Heart right ventricle (tissue), 16 donors: ENCODE measurements around the gene PHC3. TPM values are rescaled to one million over a fixed set of nuclear protein-coding genes. Genes with fewer than 3 reads are reported as not detected.
"Not testable (repeated sequence)": the region's sequence is repeated elsewhere in the genome, so short reads cannot be mapped to it uniquely, and the experiment has no call there.

Experiments
- ATAC-seq, 8 donors: fragments of 200-7000 bp; cut with Tn5 transposase; one replicate each; pipeline ENCODE4 v1.9.1; 2020; ENCODE audit warnings: mild to moderate bottlenecking in 8 of 8, moderate library complexity in 8 of 8, moderate number of reproducible peaks in 1 of 8
- DNase-seq, 2 donors: peaks; one replicate each; pipeline ENCODE4 v3.0.0-alpha.2; 2020
- H3K27ac ChIP-seq, 10 donors: fragments of 200-600 bp; sonication (generic) in 2 of 10; one replicate each; pipeline versions ENCODE4 v1.5.0 to v1.8.0; 2020 to 2022; ENCODE audit warnings: mild to moderate bottlenecking in 3 of 10
- H3K27me3 ChIP-seq, 7 donors: fragments of 200-600 bp; one replicate each; pipeline ENCODE4 v1.8.0; 2021 to 2022; ENCODE audit warnings: mild to moderate bottlenecking in 2 of 7
- H3K36me3 ChIP-seq, 9 donors: fragments of 200-600 bp; sonication (generic) in 1 of 9; one replicate each; pipeline versions ENCODE4 v1.5.0 to v1.8.0; 2020 to 2022; ENCODE audit warnings: mild to moderate bottlenecking in 2 of 9
- H3K4me1 ChIP-seq, 9 donors: fragments of 200-600 bp; sonication (generic) in 1 of 9; one replicate each; pipeline versions ENCODE4 v1.5.0 to v1.8.0; 2020 to 2022; ENCODE audit warnings: mild to moderate bottlenecking in 4 of 9
- H3K4me3 ChIP-seq, 10 donors: fragments of 200-600 bp; sonication (generic) in 2 of 10; one replicate each; pipeline versions ENCODE4 v1.5.0 to v1.8.0; 2020 to 2022; ENCODE audit warnings: mild to moderate bottlenecking in 7 of 10, moderate library complexity in 2 of 10
- H3K9me3 ChIP-seq, 11 donors: fragments of 200-600 bp in 10 of 11; sonication (generic) in 2 of 11; one replicate each; pipeline versions ENCODE4 v1.5.0 to v1.8.0; 2013 to 2022; ENCODE audit warnings: mild to moderate bottlenecking in 2 of 11, control low read depth in 1 of 11, moderate library complexity in 1 of 11
- WGBS, 2 donors: extraction: QIAGEN DNeasy Blood & Tissue Kit; methylation state at CpG; one replicate each; pipeline ENCODE4 v1.1.7; 2013; ENCODE audit warnings: inconsistent platforms in 1 of 2; 5-methylcytosine and 5-hydroxymethylcytosine counted together
- intact Hi-C, 10 donors: fragments of 100-400 bp; cut with DNase I; formaldehyde crosslinking; loops; one replicate each; pipeline versions ENCODE4 v1.11.1 to v1.14.2; 2022
- polyA plus RNA-seq, 2 donors: library from polyadenylated mRNA; stranded (reverse); fragments of 200-250 nt; gene quantifications; one replicate each; pipeline ENCODE4 v1.2.3, GENCODE V29; 2013
- total RNA-seq, 10 donors: library from RNA; stranded (reverse); fragmentation: NEBNext Ultra II Directional in 3 of 10; extraction: Animal tissue kit (Norgen Biotek cat#: 25700) in 3 of 10; gene quantifications; one replicate each; pipeline versions ENCODE4 v1.2.1 to v1.2.4, GENCODE V29; 2021 to 2023
- TF ChIP-seq, protein P1 (sequence below), 9 donors: fragments of 200-600 bp; sonication (generic) in 2 of 9; IDR thresholded peaks; one replicate each; pipeline versions ENCODE4 v1.5.0 to v1.8.0; 2021 to 2022; ENCODE audit warnings: antibody characterized with exemption in 9 of 9, mild to moderate bottlenecking in 5 of 9, moderate library complexity in 1 of 9
- donor health status: Arrhythmogenic right ventricular cardiomyopathy.
- donor health status: ischemic (EF 13 %, LVEDD 7.1; RV severe dilation, severe dysfunction).
- donor health status: healthy with polysubstance abuse.
- donor health status: DM: no; HTN: yes; CAD: no.
- donor health status: DM: no; HTN: no; CAD: no.
- donor health status: ischemic (EF 25% LVEDD 6.9; RV normal size, moderate dysfunction).
- donor health status: ischemic (EF 25% LVEDD 5.7; RV mildly dilated, moderate dysfunction).
- donor health status: healthy.
- donor health status: DM: yes; HTN: yes; CAD: no.
- donor health status: Ischemic cardiomyopathy.
- donor health status: ischemic (EF 35%, LVEDD 5.7; RV mildly dilated, moderate dysfunction).
- donor health status: nonischemic (EF 11% LVEDD 7.7; RV severe dilation, severe dysfunction).
- donor health status: DM: yes; HTN: yes; CAD: no.
- donor health status: PGD.
- donor health status: ischemic (EF 29% LVEDD 5.4; RV normal size, mild dysfunction).
- donor health status: nonischemic (EF 23%, LVEDD 6.1; RV moderate dilation, normal function).

PHC3 gene
- total and polyA plus RNA-seq, 12 donors, result 2.4 to 70.8 (median 55.3) TPM

DNA sequence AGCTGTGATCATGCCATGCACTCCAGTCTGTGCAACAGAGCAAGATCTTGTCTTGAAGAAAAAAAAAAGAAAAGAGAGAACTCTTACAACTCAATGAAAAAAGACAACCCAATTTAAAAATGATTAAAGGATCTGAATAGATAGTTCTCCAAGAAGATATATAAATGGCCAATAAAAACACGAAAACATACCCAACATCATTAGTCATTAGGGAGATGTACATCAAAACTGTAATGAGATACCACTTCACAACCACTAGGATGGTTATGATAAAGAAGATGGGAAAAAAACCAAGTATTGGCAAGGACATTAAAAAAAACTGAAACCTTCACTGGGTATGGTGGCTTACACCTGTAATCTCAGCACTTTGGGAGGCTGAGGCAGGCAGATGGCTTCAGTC is 38.3 kb upstream of the PHC3 start:
- ATAC-seq (no peak), DNase-seq (no peak)
- Histone ChIP-seq H3K36me3 (no peaks in the 10 kb centered on the region), H3K4me3 (no peak overlapping the region), H3K27me3 (no peaks in the 10 kb centered on the region), H3K27ac (no peak overlapping the region), H3K9me3 (peaks cover 0 to 9% (median 0%) of the 10 kb centered on the region in 11 donors), H3K4me1 (peaks cover 3 to 22% (median 12%) of the 10 kb centered on the region in 9 donors)
- TF ChIP-seq, protein P1, sequence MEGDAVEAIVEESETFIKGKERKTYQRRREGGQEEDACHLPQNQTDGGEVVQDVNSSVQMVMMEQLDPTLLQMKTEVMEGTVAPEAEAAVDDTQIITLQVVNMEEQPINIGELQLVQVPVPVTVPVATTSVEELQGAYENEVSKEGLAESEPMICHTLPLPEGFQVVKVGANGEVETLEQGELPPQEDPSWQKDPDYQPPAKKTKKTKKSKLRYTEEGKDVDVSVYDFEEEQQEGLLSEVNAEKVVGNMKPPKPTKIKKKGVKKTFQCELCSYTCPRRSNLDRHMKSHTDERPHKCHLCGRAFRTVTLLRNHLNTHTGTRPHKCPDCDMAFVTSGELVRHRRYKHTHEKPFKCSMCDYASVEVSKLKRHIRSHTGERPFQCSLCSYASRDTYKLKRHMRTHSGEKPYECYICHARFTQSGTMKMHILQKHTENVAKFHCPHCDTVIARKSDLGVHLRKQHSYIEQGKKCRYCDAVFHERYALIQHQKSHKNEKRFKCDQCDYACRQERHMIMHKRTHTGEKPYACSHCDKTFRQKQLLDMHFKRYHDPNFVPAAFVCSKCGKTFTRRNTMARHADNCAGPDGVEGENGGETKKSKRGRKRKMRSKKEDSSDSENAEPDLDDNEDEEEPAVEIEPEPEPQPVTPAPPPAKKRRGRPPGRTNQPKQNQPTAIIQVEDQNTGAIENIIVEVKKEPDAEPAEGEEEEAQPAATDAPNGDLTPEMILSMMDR (IDR thresholded peaks at IDR 0.05), result no peak
- 92 to 97% methylated on average over 1 of the region's 1 CpG for WGBS, 2 donors
- intact Hi-C loops, result loop anchor here in 2 of 10 donors (5.0 kb wide), 2 partner anchors 33 to 82 kb away; no protein-coding TSS in a partner anchor

DNA sequence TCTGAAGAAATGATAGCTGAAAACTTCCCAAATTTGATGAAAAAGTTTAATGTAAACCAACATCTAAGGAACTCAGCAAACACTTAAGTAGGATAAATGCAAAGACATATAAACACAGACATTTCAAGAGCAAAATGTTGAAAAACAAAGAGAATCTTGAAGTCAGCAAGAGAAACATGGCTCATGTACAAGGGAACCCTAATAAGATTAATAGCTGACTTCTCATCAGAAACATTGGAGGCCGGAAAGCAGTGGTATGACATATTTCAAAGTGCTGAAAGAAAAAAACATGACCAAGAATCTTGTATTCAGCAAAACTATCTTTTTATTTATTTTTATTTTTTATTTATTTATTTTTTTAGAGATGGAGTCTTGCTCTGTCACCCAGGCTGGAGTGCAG is 30.1 kb upstream of the PHC3 start:
- ATAC-seq (no peak), DNase-seq (no peak)
- Histone ChIP-seq H3K4me3 (no peak overlapping the region), H3K27ac (no peak overlapping the region), H3K9me3 (peaks cover 0 to 6% (median 0%) of the 10 kb centered on the region in 11 donors), H3K36me3 (no peaks in the 10 kb centered on the region), H3K4me1 (no peaks in the 10 kb centered on the region), H3K27me3 (no peaks in the 10 kb centered on the region)
- WGBS, 2 donors, result 97 to 98% methylated on average over 1 of the region's 1 CpG
- intact Hi-C loops, result no loop called here
- TF ChIP-seq, protein P1 (IDR thresholded peaks at IDR 0.05), result no peak

DNA sequence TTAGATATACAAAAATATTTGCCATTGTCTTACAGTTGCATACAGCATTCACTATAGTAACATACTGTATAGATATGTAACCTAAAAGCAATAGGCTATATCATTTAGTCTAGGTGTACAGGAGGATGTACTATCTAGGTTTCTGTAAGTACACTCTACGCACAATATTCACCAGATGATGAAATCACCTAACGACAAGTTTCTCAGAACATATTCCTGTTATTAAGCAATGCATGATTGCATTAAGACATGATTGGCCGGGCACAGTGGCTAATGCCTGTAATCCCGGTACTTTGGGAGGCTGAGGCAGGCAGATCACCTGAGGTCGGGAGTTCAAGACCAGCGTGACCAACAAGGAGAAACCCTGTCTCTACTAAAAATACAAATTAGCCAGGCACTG is 26.2 kb upstream of the PHC3 start:
- Histone ChIP-seq H3K36me3 (no peaks in the 10 kb centered on the region), H3K4me3 (no peak overlapping the region), H3K27ac (no peak overlapping the region), H3K4me1 (no peaks in the 10 kb centered on the region), H3K27me3 (peaks cover 0 to 14% (median 0%) of the 10 kb centered on the region in 7 donors), H3K9me3 (peaks cover 0 to 6% (median 0%) of the 10 kb centered on the region in 11 donors)
- TF ChIP-seq, protein P1 (IDR thresholded peaks at IDR 0.05), result no peak
- DNase-seq (no peak), ATAC-seq (no peak)
- 76 to 82% methylated on average over 6 of the region's 6 CpGs for WGBS, 2 donors
- intact Hi-C loops, result no loop called here

DNA sequence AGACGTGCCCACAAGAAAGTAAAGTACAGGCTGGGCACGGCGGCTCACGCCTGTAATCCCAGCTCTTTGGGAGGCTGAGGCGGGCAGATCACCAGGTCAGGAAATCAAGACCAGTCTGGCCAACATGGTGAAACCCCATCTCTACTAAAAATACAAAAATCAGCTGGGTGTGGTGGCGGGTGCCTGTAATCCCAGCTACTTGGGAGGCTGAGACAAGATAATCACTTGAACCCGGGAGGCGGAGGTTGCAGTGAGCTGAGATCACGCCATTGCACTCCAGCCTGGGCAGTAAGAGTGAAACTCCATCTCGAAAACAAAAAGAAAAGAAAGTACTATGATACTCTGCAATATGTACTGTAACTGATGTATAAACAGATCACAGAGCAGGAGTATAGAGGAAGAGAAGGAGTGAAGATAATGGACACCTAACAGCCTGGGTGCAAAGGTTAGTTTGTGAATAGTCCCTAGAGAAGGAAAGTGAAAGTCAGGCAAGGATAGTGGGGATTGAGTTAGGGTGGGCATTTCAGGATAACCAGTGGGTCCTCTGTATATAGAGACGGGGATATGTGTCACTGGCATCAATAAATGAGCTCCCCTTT is 24.7 kb upstream of the PHC3 start:
- H3K27me3 ChIP-seq, result peaks cover 0 to 21% (median 0%) of the 10 kb centered on the region in 7 donors
- DNase-seq, intact Hi-C loops, H3K36me3 ChIP-seq, H3K9me3 ChIP-seq, ATAC-seq, H3K27ac ChIP-seq, H3K4me1 ChIP-seq, H3K4me3 ChIP-seq: not testable (repeated sequence)
- 87 to 96% methylated on average over 11 of the region's 11 CpGs for WGBS, 2 donors

DNA sequence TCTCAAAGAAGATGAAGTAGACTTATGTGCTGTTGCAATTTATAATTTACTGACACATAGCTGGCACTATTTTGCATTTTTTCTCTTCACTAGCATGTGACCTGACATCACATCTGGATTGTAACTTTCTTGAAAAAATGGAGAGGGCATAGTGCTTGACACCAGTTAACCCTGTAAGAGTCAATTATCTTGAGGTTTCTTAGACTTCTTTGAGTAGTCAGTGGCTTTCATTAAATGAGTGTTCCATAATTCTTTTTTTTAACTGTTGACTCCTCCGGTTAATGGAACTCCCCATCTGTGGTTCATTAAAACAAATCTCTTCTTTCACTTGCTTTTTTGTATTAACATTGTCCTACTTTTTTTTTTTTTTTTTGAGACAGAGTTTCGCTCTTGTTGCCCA is 23.8 kb upstream of the PHC3 start:
- Histone ChIP-seq H3K4me1 (no peaks in the 10 kb centered on the region), H3K4me3 (no peak overlapping the region), H3K36me3 (no peaks in the 10 kb centered on the region), H3K9me3 (no peaks in the 10 kb centered on the region), H3K27ac (no peak overlapping the region), H3K27me3 (peaks cover 0 to 21% (median 0%) of the 10 kb centered on the region in 7 donors)
- intact Hi-C loops, result no loop called here
- WGBS, 2 donors, result 90 to 99% methylated on average over 2 of the region's 2 CpGs
- no peak for ATAC-seq
- TF ChIP-seq, protein P1 (IDR thresholded peaks at IDR 0.05), result no peak
- DNase-seq, result no peak
